Transverse colon (tissue), 3 donors: ENCODE measurements around the gene KIAA0586.

Source experiments
- EP300 ChIP-seq: sonication (generic); formaldehyde crosslinking; IDR thresholded peaks from one replicate; pipeline ENCODE4 v1.6.1; 2017; ENCODE audit warnings: antibody characterized with exemption, low read depth
- TF ChIP-seq, protein P1 (sequence below), 5 experiments: fragments of 200-600 bp in 3 of 5; fragments of 450-650 bp in 2 of 5; sonication (generic) in 3 of 5; IDR thresholded peaks; 1 replicate in 2 of 5; 2 replicates in 3 of 5; pipeline ENCODE4 v1.5.1; 2016 to 2017; ENCODE audit warnings: antibody characterized with exemption in 5 of 5, inconsistent platforms in 3 of 5, mild to moderate bottlenecking in 2 of 5, moderate library complexity in 1 of 5

DNA sequence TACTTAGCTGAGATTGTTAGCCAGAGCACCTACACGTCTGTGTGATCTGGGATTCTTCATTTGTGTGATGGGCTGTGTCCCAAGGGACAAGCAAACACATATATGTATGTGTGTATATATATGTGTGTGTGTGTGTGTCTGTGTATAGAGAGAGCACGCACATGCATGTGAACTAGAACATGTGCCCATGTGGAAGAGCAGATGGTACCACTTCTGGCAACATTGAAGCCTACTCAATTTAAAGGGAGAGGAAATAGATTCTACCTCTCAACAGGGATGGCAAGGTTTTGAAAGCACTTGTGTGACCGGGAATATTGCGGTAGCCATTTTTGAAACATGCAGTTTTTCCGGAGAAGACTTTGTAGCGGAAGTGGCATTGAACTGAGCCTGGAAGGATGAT lies 30.4 kb upstream of the KIAA0586 start:
- TF ChIP-seq EP300: no peak
- TF ChIP-seq, protein P1, sequence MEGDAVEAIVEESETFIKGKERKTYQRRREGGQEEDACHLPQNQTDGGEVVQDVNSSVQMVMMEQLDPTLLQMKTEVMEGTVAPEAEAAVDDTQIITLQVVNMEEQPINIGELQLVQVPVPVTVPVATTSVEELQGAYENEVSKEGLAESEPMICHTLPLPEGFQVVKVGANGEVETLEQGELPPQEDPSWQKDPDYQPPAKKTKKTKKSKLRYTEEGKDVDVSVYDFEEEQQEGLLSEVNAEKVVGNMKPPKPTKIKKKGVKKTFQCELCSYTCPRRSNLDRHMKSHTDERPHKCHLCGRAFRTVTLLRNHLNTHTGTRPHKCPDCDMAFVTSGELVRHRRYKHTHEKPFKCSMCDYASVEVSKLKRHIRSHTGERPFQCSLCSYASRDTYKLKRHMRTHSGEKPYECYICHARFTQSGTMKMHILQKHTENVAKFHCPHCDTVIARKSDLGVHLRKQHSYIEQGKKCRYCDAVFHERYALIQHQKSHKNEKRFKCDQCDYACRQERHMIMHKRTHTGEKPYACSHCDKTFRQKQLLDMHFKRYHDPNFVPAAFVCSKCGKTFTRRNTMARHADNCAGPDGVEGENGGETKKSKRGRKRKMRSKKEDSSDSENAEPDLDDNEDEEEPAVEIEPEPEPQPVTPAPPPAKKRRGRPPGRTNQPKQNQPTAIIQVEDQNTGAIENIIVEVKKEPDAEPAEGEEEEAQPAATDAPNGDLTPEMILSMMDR (IDR thresholded peaks at IDR 0.05): no peak
